ENCODE data around the gene SPDYE3.
"Not testable (repeated sequence)": the region's sequence is repeated elsewhere in the genome, so short reads cannot be mapped to it uniquely, and the experiment has no call there.

- not testable (repeated sequence) for TF ChIP-seq EZH2phosphoT487 (IDR thresholded peaks at IDR 0.05; ENCODE audit: borderline replicate concordance, low read length); CTCF (IDR thresholded peaks at IDR 0.05; ENCODE audit: low read depth, low read length, poor library complexity, severe bottlenecking)
Observed at GRCh38 chr7:100307402-100307801, at the start of gene SPDYE3.

Data from DOHH2 (cell line).